Caco-2 (cell line): Measurements from ENCODE around the gene MBL2. TPM values are rescaled to one million over a fixed set of nuclear protein-coding genes. Genes with fewer than 3 reads are reported as not detected.

Source experiments
- BruUV-seq: library from RNA; stranded (reverse); fragments of 400-500 nt; replicated peaks from 2 replicates; lab custom pipeline; 2021; lab: Mats Ljungman, UMichigan
- CTCF ChIA-PET: fragments of 300-600 bp; sonication (Branson Sonifier 250); formaldehyde crosslinking; loops from one replicate; lab custom pipeline; 2022; ENCODE audit warnings: antibody characterized with exemption; lab: Charles Lee
- POLR2A ChIA-PET: fragments of 300-600 bp; sonication (Branson Sonifier 250); formaldehyde crosslinking; loops from one replicate; lab custom pipeline; 2022; ENCODE audit warnings: antibody characterized with exemption; lab: Charles Lee
- DNase-seq, 2 experiments: peaks; one replicate each; pipeline versions ENCODE4 v3.0.0 to v3.0.0-alpha.2; 2020 to 2022
- H3K27me3 ChIP-seq: replicated peaks from 2 replicates; pipeline ENCODE4 v1.6.0; 2011; ENCODE audit warnings: low read length; ENCODE audit not compliant: control insufficient read depth, insufficient read depth
- H3K36me3 ChIP-seq: 2 replicates; pipeline ENCODE4 v1.5.1; 2011; ENCODE audit warnings: low read length; ENCODE audit not compliant: control insufficient read depth, insufficient read depth
- H3K4me1 ChIP-seq: fragments of 250-450 bp; sonication (Bioruptor Pico); 2 replicates; pipeline ENCODE4 v1.5.1; 2020; ENCODE audit warnings: mild to moderate bottlenecking
- H3K4me3 ChIP-seq: 2 replicates; pipeline ENCODE4 v1.5.1; 2011; ENCODE audit warnings: low read depth, mild to moderate bottlenecking, control low read depth, low read length
- H3K9me3 ChIP-seq: fragments of 250-450 bp; sonication (Bioruptor Pico); 2 replicates; pipeline ENCODE4 v1.5.1; 2020; ENCODE audit warnings: mild to moderate bottlenecking, moderate library complexity
- H3K27ac Mint-ChIP-seq: one replicate; pipeline ENCODE4 v1.8.0; 2022; ENCODE audit warnings: mixed read lengths; ENCODE audit not compliant: unreplicated experiment
- H3K27me3 Mint-ChIP-seq: one replicate; pipeline ENCODE4 v1.8.0; 2022; ENCODE audit warnings: mixed read lengths; ENCODE audit not compliant: insufficient read depth, unreplicated experiment
- H3K36me3 Mint-ChIP-seq: one replicate; pipeline ENCODE4 v1.8.0; 2022; ENCODE audit warnings: mild to moderate bottlenecking, mixed read lengths; ENCODE audit not compliant: insufficient read depth, unreplicated experiment
- H3K4me1 Mint-ChIP-seq: one replicate; pipeline ENCODE4 v1.8.0; 2022; ENCODE audit warnings: low read depth, mixed read lengths; ENCODE audit not compliant: unreplicated experiment
- H3K4me3 Mint-ChIP-seq: one replicate; pipeline ENCODE4 v1.8.0; 2022; ENCODE audit warnings: mild to moderate bottlenecking, moderate library complexity, mixed read lengths; ENCODE audit not compliant: unreplicated experiment
- H3K9me3 Mint-ChIP-seq: one replicate; pipeline ENCODE4 v1.8.0; 2022; ENCODE audit warnings: mixed read lengths; ENCODE audit not compliant: unreplicated experiment
- intact Hi-C: fragments of 100-400 bp; cut with micrococcal nuclease; formaldehyde crosslinking; loops from one replicate; pipeline ENCODE4 v1.10.0; 2022; ENCODE audit not compliant: unreplicated experiment
- total RNA-seq: library from RNA; stranded (reverse); gene quantifications from 2 replicates; pipeline ENCODE4 v1.2.3, GENCODE V29; 2022
- TF ChIP-seq, protein P1 (sequence below), 2 experiments: fragments of 200-600 bp in 1 of 2; IDR thresholded peaks; 1 replicate in 1 of 2; 2 replicates in 1 of 2; pipeline versions ENCODE4 v1.5.1 to v1.8.0; 2011 to 2022; ENCODE audit warnings: antibody characterized with exemption in 1 of 2, control low read depth in 1 of 2, inconsistent platforms in 1 of 2, low read depth in 1 of 2, low read length in 1 of 2, mild to moderate bottlenecking in 1 of 2, moderate library complexity in 1 of 2; ENCODE audit not compliant: insufficient read depth in 1 of 2, severe bottlenecking in 1 of 2, unreplicated experiment in 1 of 2

MBL2 gene
- total RNA-seq, 1 experiment from 2014 or later, result 0.20 TPM

DNA sequence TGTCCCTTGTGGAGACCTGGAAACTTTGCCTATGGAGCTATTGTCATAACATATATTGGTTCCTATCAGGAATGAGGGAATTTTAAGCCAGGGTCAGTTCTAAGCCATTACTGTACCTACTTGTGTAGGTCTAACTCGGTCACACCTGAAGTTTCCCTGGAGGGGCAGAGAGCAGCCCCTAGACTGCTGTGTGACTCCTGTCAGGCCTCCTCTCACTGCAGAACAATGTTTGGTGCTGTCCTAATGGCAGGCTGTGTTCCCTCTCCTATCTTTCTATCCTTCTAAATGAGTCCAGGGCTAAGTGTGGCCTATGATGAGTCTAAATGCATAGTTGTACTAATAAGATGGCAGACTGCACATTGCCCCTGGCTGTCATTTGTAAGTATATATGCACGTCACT, 14.2 kb downstream of the MBL2 start:
- Mint-ChIP-seq H3K27me3 (no peaks in the 10 kb centered on the region), H3K27ac (no peak overlapping the region), H3K4me3 (no peak overlapping the region), H3K9me3 (peaks cover 11% of the 10 kb centered on the region), H3K36me3 (no peaks in the 10 kb centered on the region), H3K4me1 (peaks cover 6% of the 10 kb centered on the region)
- no peaks in the 10 kb centered on the region for H3K9me3 ChIP-seq
- POLR2A ChIA-PET, result no interaction called here
- H3K27me3 ChIP-seq, result no peaks in the 10 kb centered on the region
- peaks cover 16% of the 10 kb centered on the region for H3K4me1 ChIP-seq
- BruUV-seq, result no TSS peak
- DNase-seq, result no peak
- TF ChIP-seq, protein P1, sequence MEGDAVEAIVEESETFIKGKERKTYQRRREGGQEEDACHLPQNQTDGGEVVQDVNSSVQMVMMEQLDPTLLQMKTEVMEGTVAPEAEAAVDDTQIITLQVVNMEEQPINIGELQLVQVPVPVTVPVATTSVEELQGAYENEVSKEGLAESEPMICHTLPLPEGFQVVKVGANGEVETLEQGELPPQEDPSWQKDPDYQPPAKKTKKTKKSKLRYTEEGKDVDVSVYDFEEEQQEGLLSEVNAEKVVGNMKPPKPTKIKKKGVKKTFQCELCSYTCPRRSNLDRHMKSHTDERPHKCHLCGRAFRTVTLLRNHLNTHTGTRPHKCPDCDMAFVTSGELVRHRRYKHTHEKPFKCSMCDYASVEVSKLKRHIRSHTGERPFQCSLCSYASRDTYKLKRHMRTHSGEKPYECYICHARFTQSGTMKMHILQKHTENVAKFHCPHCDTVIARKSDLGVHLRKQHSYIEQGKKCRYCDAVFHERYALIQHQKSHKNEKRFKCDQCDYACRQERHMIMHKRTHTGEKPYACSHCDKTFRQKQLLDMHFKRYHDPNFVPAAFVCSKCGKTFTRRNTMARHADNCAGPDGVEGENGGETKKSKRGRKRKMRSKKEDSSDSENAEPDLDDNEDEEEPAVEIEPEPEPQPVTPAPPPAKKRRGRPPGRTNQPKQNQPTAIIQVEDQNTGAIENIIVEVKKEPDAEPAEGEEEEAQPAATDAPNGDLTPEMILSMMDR (IDR thresholded peaks at IDR 0.05; ENCODE audit: insufficient read depth in 1 of 2, low read depth in 1 of 2, low read length in 1 of 2, severe bottlenecking in 1 of 2, unreplicated experiment in 1 of 2), result no peak
- intact Hi-C loops, result no loop called here
- CTCF ChIA-PET, result no interaction called here
- no peaks in the 10 kb centered on the region for H3K36me3 ChIP-seq
- H3K4me3 ChIP-seq, result no peak overlapping the region

DNA sequence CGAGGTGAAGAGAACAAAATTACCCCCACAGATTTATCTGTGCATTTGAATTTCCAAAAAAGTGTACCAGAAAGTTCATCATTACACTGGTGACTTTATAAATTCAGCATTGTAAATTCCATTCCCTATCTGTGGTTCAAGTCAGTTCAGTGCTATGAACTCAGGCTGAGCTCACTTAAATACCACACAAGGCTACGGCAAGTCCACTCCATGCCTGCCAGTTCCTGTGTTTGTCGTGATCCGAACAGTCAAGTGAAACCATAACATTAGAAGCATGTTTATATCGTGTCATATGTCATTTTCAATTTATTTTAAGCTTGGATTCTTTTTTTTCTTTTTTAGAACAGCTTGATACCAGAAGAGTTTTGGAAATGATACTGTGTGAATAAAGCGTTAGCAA, 14.8 kb downstream of the MBL2 start:
- intact Hi-C loops, result no loop called here
- H3K27ac Mint-ChIP-seq, result no peak overlapping the region
- H3K4me3 Mint-ChIP-seq, result no peak overlapping the region
- H3K9me3 Mint-ChIP-seq, result peaks cover 11% of the 10 kb centered on the region
- no peak for DNase-seq
- no peaks in the 10 kb centered on the region for H3K36me3 ChIP-seq
- H3K27me3 ChIP-seq, result no peaks in the 10 kb centered on the region
- ChIA-PET CTCF (no interaction called here), POLR2A (no interaction called here)
- no peaks in the 10 kb centered on the region for H3K36me3 Mint-ChIP-seq
- H3K9me3 ChIP-seq, result no peaks in the 10 kb centered on the region
- H3K27me3 Mint-ChIP-seq, result no peaks in the 10 kb centered on the region
- H3K4me1 ChIP-seq, result 0 out of 2 replicates have a peak, but pooled peaks cover 11% of the 10 kb centered on the region
- TF ChIP-seq, protein P1 (IDR thresholded peaks at IDR 0.05; ENCODE audit: insufficient read depth in 1 of 2, low read depth in 1 of 2, low read length in 1 of 2, severe bottlenecking in 1 of 2, unreplicated experiment in 1 of 2), result no peak
- BruUV-seq, result no TSS peak
- no peak overlapping the region for H3K4me3 ChIP-seq
- no peaks in the 10 kb centered on the region for H3K4me1 Mint-ChIP-seq

DNA sequence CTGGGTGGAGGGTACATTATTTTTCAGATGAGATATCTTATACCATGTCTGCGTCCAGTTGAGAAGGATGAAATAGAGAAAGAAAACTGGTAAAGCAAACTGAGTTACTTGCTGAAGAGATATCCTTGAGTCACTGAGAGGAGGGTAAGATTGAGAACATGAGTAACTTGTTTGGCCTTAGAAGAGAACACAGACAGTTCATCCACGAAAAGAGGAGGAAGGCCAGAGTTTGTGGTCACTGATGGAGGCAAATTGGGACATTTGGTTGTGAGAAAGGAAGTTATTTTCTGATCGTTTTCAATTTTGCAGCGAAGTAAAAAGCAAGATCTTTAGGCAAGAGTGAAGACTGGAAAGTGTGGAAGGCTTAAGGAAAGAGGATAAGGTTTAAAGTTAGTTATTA, 15.6 kb downstream of the MBL2 start:
- H3K27me3 ChIP-seq, result no peaks in the 10 kb centered on the region
- CTCF ChIA-PET, result no interaction called here
- BruUV-seq, result no TSS peak

More for the DNA sequence above, 15.6 kb downstream of the MBL2 start:
- POLR2A ChIA-PET, result no interaction called here
- H3K4me1 Mint-ChIP-seq, result no peaks in the 10 kb centered on the region
- TF ChIP-seq, protein P1 (IDR thresholded peaks at IDR 0.05; ENCODE audit: insufficient read depth in 1 of 2, low read depth in 1 of 2, low read length in 1 of 2, severe bottlenecking in 1 of 2, unreplicated experiment in 1 of 2), result no peak
- H3K9me3 ChIP-seq, result no peaks in the 10 kb centered on the region
- H3K4me1 ChIP-seq, result 0 out of 2 replicates have a peak, but pooled peaks cover 8% of the 10 kb centered on the region
- H3K36me3 Mint-ChIP-seq, result no peaks in the 10 kb centered on the region
- H3K4me3 Mint-ChIP-seq, result no peak overlapping the region
- intact Hi-C loops, result no loop called here
- H3K36me3 ChIP-seq, result no peaks in the 10 kb centered on the region
- H3K27me3 Mint-ChIP-seq, result no peaks in the 10 kb centered on the region
- no peak for DNase-seq
- H3K9me3 Mint-ChIP-seq, result peaks cover 10% of the 10 kb centered on the region
- H3K27ac Mint-ChIP-seq, result no peak overlapping the region
- no peak overlapping the region for H3K4me3 ChIP-seq
